ENCODE measurements around the gene SEL1L3.

GRCh38 chr4:25786497-25787065 is 76.2 kb downstream of the SEL1L3 start:
- TF ChIP-seq, protein P1, sequence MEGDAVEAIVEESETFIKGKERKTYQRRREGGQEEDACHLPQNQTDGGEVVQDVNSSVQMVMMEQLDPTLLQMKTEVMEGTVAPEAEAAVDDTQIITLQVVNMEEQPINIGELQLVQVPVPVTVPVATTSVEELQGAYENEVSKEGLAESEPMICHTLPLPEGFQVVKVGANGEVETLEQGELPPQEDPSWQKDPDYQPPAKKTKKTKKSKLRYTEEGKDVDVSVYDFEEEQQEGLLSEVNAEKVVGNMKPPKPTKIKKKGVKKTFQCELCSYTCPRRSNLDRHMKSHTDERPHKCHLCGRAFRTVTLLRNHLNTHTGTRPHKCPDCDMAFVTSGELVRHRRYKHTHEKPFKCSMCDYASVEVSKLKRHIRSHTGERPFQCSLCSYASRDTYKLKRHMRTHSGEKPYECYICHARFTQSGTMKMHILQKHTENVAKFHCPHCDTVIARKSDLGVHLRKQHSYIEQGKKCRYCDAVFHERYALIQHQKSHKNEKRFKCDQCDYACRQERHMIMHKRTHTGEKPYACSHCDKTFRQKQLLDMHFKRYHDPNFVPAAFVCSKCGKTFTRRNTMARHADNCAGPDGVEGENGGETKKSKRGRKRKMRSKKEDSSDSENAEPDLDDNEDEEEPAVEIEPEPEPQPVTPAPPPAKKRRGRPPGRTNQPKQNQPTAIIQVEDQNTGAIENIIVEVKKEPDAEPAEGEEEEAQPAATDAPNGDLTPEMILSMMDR (IDR thresholded peaks at IDR 0.05): no peak
- no peak for TF ChIP-seq POLR2A (IDR thresholded peaks at IDR 0.05)
